Neuronal stem cell (in vitro differentiated cells): ENCODE measurements around the gene SMIM5.

Experiments used
- DNase-seq: peaks from one replicate; pipeline ENCODE4 v3.0.0-alpha.2; 2013; ENCODE audit warnings: low spot score
- H2AFZ ChIP-seq: one replicate; pipeline ENCODE4 v1.6.1; 2013; ENCODE audit warnings: mild to moderate bottlenecking, low read length, inconsistent platforms
- H2AK5ac ChIP-seq: 2 replicates; pipeline ENCODE4 v1.6.1; 2013; ENCODE audit warnings: low read depth, mild to moderate bottlenecking, inconsistent platforms, low read length, moderate library complexity, mixed read lengths
- H2BK120ac ChIP-seq: 2 replicates; pipeline ENCODE4 v1.6.1; 2013; ENCODE audit warnings: low read depth, mild to moderate bottlenecking, inconsistent platforms, low read length, moderate library complexity, mixed read lengths
- H2BK12ac ChIP-seq: one replicate; pipeline ENCODE4 v1.6.1; 2013; ENCODE audit warnings: low read length, inconsistent platforms
- H2BK15ac ChIP-seq: 2 replicates; pipeline ENCODE4 v1.6.1; 2013; ENCODE audit warnings: mild to moderate bottlenecking, low read length, inconsistent platforms, mixed read lengths
- H2BK5ac ChIP-seq: one replicate; pipeline ENCODE4 v1.6.1; 2013; ENCODE audit warnings: inconsistent platforms, mild to moderate bottlenecking, low read length, moderate library complexity
- H3K14ac ChIP-seq: one replicate; pipeline ENCODE4 v1.6.1; 2013; ENCODE audit warnings: low read length, inconsistent platforms
- H3K18ac ChIP-seq: 2 replicates; pipeline ENCODE4 v1.6.1; 2013; ENCODE audit warnings: low read length, inconsistent platforms
- H3K23ac ChIP-seq: 2 replicates; pipeline ENCODE4 v1.6.1; 2013; ENCODE audit warnings: low read depth, mild to moderate bottlenecking, mixed read lengths, low read length, inconsistent platforms; ENCODE audit not compliant: poor library complexity
- H3K27ac ChIP-seq: replicated peaks from 3 replicates; pipeline ENCODE4 v1.5.1; 2013; ENCODE audit warnings: low read length, inconsistent platforms
- H3K27me3 ChIP-seq, 3 experiments: 2 replicates each; pipeline ENCODE4 v1.6.1; 2013; ENCODE audit warnings: low read length in 3 of 3, mild to moderate bottlenecking in 2 of 3, inconsistent platforms in 1 of 3, low read depth in 1 of 3, mixed read lengths in 1 of 3, moderate library complexity in 1 of 3; ENCODE audit not compliant: control insufficient read depth in 3 of 3, insufficient read depth in 3 of 3
- H3K36me3 ChIP-seq, 2 donors: replicated peaks in 1 of 2; 2 replicates each; pipeline ENCODE4 v1.6.1; 2013; ENCODE audit warnings: low read length in 2 of 2; ENCODE audit not compliant: control insufficient read depth in 2 of 2, insufficient read depth in 2 of 2
- H3K4ac ChIP-seq: 2 replicates; pipeline ENCODE4 v1.6.1; 2013; ENCODE audit warnings: inconsistent platforms, mild to moderate bottlenecking, low read length, moderate library complexity
- H3K4me1 ChIP-seq, 2 donors: 1 replicate in 1 of 2; 2 replicates in 1 of 2; pipeline ENCODE4 v1.6.1; 2013; ENCODE audit warnings: low read length in 2 of 2, low read depth in 1 of 2; ENCODE audit not compliant: control insufficient read depth in 2 of 2, insufficient read depth in 1 of 2
- H3K4me2 ChIP-seq: one replicate; pipeline ENCODE4 v1.6.1; 2013; ENCODE audit warnings: mild to moderate bottlenecking, low read length, inconsistent platforms; ENCODE audit not compliant: insufficient read depth, poor library complexity, severe bottlenecking
- H3K4me3 ChIP-seq, 2 donors: 2 replicates each; pipeline ENCODE4 v1.5.1; 2013; ENCODE audit warnings: low read length in 2 of 2, mild to moderate bottlenecking in 2 of 2, inconsistent platforms in 1 of 2, moderate library complexity in 1 of 2
- H3K79me1 ChIP-seq: one replicate; pipeline ENCODE4 v1.6.1; 2013; ENCODE audit warnings: low read depth, mild to moderate bottlenecking, inconsistent platforms, low read length, moderate library complexity
- H3K9ac ChIP-seq: one replicate; pipeline ENCODE4 v1.6.1; 2013; ENCODE audit warnings: mild to moderate bottlenecking, low read depth, low read length, inconsistent platforms; ENCODE audit not compliant: poor library complexity
- H3K9me3 ChIP-seq, 2 donors: replicated peaks in 1 of 2; 2 replicates each; pipeline versions ENCODE3 to v1.6.1; 2013; ENCODE audit warnings: low read length in 2 of 2, mild to moderate bottlenecking in 2 of 2, inconsistent platforms in 1 of 2, low read depth in 1 of 2, mixed read lengths in 1 of 2, moderate library complexity in 1 of 2; ENCODE audit not compliant: control insufficient read depth in 2 of 2, insufficient read depth in 1 of 2
- H4K8ac ChIP-seq: one replicate; pipeline ENCODE4 v1.6.1; 2013; ENCODE audit warnings: low read depth, mild to moderate bottlenecking, inconsistent platforms, low read length, moderate library complexity
- H4K91ac ChIP-seq: one replicate; pipeline ENCODE4 v1.6.1; 2013; ENCODE audit warnings: low read length, low read depth, mild to moderate bottlenecking, inconsistent platforms; ENCODE audit not compliant: poor library complexity
- WGBS, 2 donors: extraction: QIAGEN DNeasy Blood & Tissue Kit; methylation state at CpG; one replicate each; pipeline ENCODE4 v1.1.7; 2013; ENCODE audit warnings: missing lambda C conversion rate in 2 of 2, mixed read lengths in 1 of 2; ENCODE audit not compliant: insufficient read length in 2 of 2, insufficient replicate concordance in 1 of 2; ENCODE audit errors: extremely low coverage in 2 of 2; 5-methylcytosine and 5-hydroxymethylcytosine counted together

SMIM5 gene

DNA sequence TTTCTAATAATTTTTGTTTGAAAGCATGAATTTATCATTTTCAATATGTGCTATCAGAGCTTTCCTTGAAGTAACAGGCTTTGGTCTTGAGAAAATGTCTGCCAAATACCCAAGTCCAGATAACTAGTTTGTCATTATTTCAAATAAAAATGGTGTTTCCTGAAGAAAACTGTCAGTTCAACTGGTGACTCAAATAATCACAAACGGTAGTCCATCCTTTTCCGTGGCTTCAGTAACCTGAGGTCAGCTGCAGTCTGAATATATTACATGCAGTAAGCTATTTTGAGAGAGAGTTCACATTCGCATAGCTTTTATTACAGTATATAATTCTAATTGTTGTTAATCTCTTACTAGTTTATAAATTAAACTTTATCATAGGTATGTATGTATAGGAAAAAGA is 43.2 kb downstream of the SMIM5 start:
- H3K18ac ChIP-seq: no peak overlapping the region
- no peak overlapping the region for H2BK12ac ChIP-seq
- H3K27ac ChIP-seq: no peak overlapping the region
- H4K8ac ChIP-seq: no peak overlapping the region
- no peak overlapping the region for H2BK5ac ChIP-seq
- no peak overlapping the region for H3K23ac ChIP-seq
- H2AFZ ChIP-seq: no peak overlapping the region
- no peak overlapping the region for H2AK5ac ChIP-seq
- no peaks in the 10 kb centered on the region for H3K79me1 ChIP-seq
- H3K14ac ChIP-seq: no peak overlapping the region
- WGBS, 2 donors: no CpG with 5 or more reads among the region's 3 CpGs
- H3K4me3 ChIP-seq: no peak overlapping the region
- H3K9me3 ChIP-seq: no peaks in the 10 kb centered on the region
- no peak overlapping the region for H3K4ac ChIP-seq
- peaks cover 25 to 80% of the 10 kb centered on the region in 2 donors for H3K36me3 ChIP-seq
- H3K4me1 ChIP-seq: no peaks in the 10 kb centered on the region
- no peak overlapping the region for H2BK15ac ChIP-seq
- H3K9ac ChIP-seq: no peak overlapping the region
- H3K4me2 ChIP-seq: no peak overlapping the region
- H4K91ac ChIP-seq: no peak overlapping the region
- no peak overlapping the region for H2BK120ac ChIP-seq
- no peaks in the 10 kb centered on the region for H3K27me3 ChIP-seq
- no peak for DNase-seq

DNA sequence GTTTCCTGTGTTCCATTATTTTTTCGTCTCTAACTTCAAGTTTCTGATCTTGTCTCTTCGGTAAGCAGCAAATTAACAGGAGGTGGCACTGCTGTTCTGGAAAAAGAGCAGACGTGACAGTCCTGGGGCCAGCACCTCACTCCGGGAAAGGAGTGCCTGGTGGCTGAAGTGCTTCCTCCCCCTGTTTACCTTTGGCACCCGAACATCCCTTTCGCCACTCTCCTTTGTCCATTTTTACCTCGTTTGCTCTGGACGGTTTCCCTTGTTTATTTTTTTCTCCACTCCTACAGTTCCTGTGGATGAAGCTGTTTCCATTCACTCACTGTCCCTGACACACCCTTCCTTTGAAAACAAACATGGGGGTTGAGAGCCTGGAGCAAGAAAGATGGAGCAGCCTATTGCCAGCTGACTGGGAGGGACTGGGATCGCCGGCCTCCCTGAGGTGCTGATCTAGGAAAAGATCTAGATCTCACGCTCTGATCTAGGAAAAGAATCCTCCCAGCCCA is 46.5 kb downstream of the SMIM5 start:
- Histone ChIP-seq H3K27ac (no peak overlapping the region), H3K18ac (no peak overlapping the region), H3K23ac (no peak overlapping the region), H3K79me1 (no peaks in the 10 kb centered on the region), H2BK120ac (no peak overlapping the region), H3K4ac (no peak overlapping the region), H3K4me1 (peaks cover 0 to 1% of the 10 kb centered on the region in 2 donors), H3K9me3 (no peaks in the 10 kb centered on the region), H3K36me3 (peaks cover 13 to 74% of the 10 kb centered on the region in 2 donors), H3K4me3 (no peak overlapping the region), H2BK5ac (no peak overlapping the region), H3K14ac (no peak overlapping the region), H2BK12ac (no peak overlapping the region), H3K4me2 (no peak overlapping the region), H2AK5ac (no peak overlapping the region), H3K27me3 (no peaks in the 10 kb centered on the region), H2AFZ (no peak overlapping the region), H3K9ac (no peak overlapping the region), H4K91ac (no peak overlapping the region), H4K8ac (no peak overlapping the region), H2BK15ac (no peak overlapping the region)
- WGBS, 2 donors: no CpG with 5 or more reads among the region's 11 CpGs
- no peak for DNase-seq

DNA sequence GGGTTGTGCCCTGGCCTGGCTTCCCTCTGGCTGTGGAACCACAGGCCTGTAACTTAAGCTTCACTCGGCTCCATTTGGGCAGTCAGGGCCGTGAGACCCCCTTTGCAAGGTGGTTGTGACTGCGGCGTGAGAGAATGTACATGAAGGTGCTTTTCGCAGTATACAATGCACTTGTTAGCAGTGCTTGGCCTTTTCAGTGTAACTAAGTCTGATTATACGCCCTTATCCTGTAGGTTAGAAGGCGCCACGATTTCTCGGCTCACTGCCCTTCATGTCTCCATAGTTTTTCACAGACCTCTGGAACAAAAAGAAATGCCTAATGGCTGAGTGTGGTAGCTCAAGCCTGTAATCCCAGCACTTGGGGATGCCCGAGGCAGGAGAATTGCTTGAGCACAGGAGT is 47.2 kb downstream of the SMIM5 start:
- Histone ChIP-seq H4K91ac (no peak overlapping the region), H3K4ac (no peak overlapping the region), H3K36me3 (peaks cover 15 to 80% of the 10 kb centered on the region in 2 donors), H2AFZ (no peak overlapping the region), H3K9ac (no peak overlapping the region), H3K9me3 (no peaks in the 10 kb centered on the region), H3K79me1 (no peaks in the 10 kb centered on the region), H3K27me3 (no peaks in the 10 kb centered on the region), H4K8ac (no peak overlapping the region), H3K23ac (no peak overlapping the region), H3K4me1 (peaks cover 0 to 4% of the 10 kb centered on the region in 2 donors), H2BK12ac (no peak overlapping the region), H3K18ac (no peak overlapping the region), H3K14ac (no peak overlapping the region), H3K4me3 (no peak overlapping the region), H3K27ac (no peak overlapping the region), H3K4me2 (no peak overlapping the region), H2BK15ac (no peak overlapping the region), H2AK5ac (no peak overlapping the region), H2BK120ac (no peak overlapping the region), H2BK5ac (no peak overlapping the region)
- no peak for DNase-seq
- no CpG with 5 or more reads among the region's 10 CpGs for WGBS, 2 donors

DNA sequence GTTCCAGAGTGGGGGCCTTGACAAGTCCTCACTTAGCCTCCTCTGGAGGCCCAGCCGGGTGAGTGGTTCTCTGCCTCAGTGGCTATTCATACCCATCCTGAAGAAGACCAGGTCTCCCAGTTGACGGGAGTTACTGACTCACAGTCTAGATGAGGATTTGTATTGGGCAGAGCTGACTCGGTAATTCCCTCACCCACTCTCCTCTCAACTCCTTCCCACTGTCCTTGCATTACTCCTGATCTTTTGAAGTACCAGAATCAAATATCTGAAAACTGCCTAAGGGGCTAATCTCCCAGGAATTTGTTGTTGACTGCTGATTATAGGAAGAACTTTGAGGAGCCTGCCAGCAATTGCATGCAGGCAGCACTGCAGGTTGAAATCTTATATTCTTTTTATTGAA is 48.1 kb downstream of the SMIM5 start:
- Histone ChIP-seq H2BK15ac (no peak overlapping the region), H2BK5ac (no peak overlapping the region), H2BK120ac (no peak overlapping the region), H2BK12ac (no peak overlapping the region), H3K4me1 (peaks cover 0 to 4% of the 10 kb centered on the region in 2 donors), H3K27me3 (no peaks in the 10 kb centered on the region), H4K8ac (no peak overlapping the region), H3K79me1 (no peaks in the 10 kb centered on the region), H3K23ac (no peak overlapping the region), H3K27ac (no peak overlapping the region), H3K9ac (no peak overlapping the region), H2AFZ (no peak overlapping the region), H3K36me3 (peaks cover 15 to 76% of the 10 kb centered on the region in 2 donors), H3K4ac (no peak overlapping the region), H3K4me3 (no peak overlapping the region), H3K14ac (no peak overlapping the region), H3K18ac (no peak overlapping the region), H4K91ac (no peak overlapping the region), H3K4me2 (no peak overlapping the region), H3K9me3 (no peaks in the 10 kb centered on the region), H2AK5ac (no peak overlapping the region)
- no CpG with 5 or more reads among the region's 3 CpGs for WGBS, 2 donors
- DNase-seq: no peak
